CD4-positive, alpha-beta T cell (primary cell): ENCODE results near the gene RBMS3. TPM values are rescaled to one million over a fixed set of nuclear protein-coding genes. Genes with fewer than 3 reads are reported as not detected.

ENCODE experiments used
- ATAC-seq: fragments of 200-7000 bp; cut with Tn5 transposase; one replicate; pipeline ENCODE4 v1.10.0; 2022; ENCODE audit warnings: mild to moderate bottlenecking; ENCODE audit not compliant: poor library complexity
- CTCF ChIA-PET: fragments of 350-600 bp; sonication (Branson Sonifier 250); formaldehyde crosslinking; loops from one replicate; lab custom pipeline; 2021; ENCODE audit warnings: antibody characterized with exemption, inconsistent platforms; lab: Charles Lee
- POLR2A ChIA-PET: fragments of 350-600 bp; sonication (Branson Sonifier 250); formaldehyde crosslinking; loops from one replicate; lab custom pipeline; 2021; ENCODE audit warnings: antibody characterized with exemption, inconsistent platforms; lab: Charles Lee
- DNase-seq, 14 experiments: peaks; one replicate each; pipeline ENCODE4 v3.0.0-alpha.2; 2013 to 2020; ENCODE audit warnings: mixed read lengths in 2 of 14
- H3K27ac ChIP-seq, 2 donors: one replicate each; pipeline versions ENCODE4 v1.5.1 to v1.7.0; 2013; ENCODE audit warnings: low read length in 2 of 2, low read depth in 1 of 2, mild to moderate bottlenecking in 1 of 2
- H3K27me3 ChIP-seq, 2 experiments: 1 replicate in 1 of 2; 2 replicates in 1 of 2; pipeline versions ENCODE4 v1.6.1 to v1.7.0; 2013; ENCODE audit warnings: low read length in 2 of 2, control low read depth in 1 of 2, mild to moderate bottlenecking in 1 of 2, moderate library complexity in 1 of 2; ENCODE audit not compliant: insufficient read depth in 2 of 2, control insufficient read depth in 1 of 2
- H3K36me3 ChIP-seq: one replicate; pipeline ENCODE4 v1.6.1; 2013; ENCODE audit warnings: low read length, control low read depth; ENCODE audit not compliant: insufficient read depth
- H3K4me1 ChIP-seq: one replicate; pipeline ENCODE4 v1.6.1; 2013; ENCODE audit warnings: low read length, control low read depth; ENCODE audit not compliant: insufficient read depth
- H3K4me3 ChIP-seq: one replicate; pipeline ENCODE4 v1.5.1; 2013; ENCODE audit warnings: mild to moderate bottlenecking, low read length, moderate library complexity
- H3K9me3 ChIP-seq, 2 experiments: 1 replicate in 1 of 2; 2 replicates in 1 of 2; pipeline versions ENCODE4 v1.6.1 to v1.7.0; 2013; ENCODE audit warnings: low read length in 2 of 2, mild to moderate bottlenecking in 2 of 2, control low read depth in 1 of 2, moderate library complexity in 1 of 2; ENCODE audit not compliant: control insufficient read depth in 1 of 2, insufficient read depth in 1 of 2
- H3K27ac Mint-ChIP-seq: one replicate; pipeline ENCODE4 v1.8.0; 2020; ENCODE audit warnings: mixed read lengths
- H3K27me3 Mint-ChIP-seq: one replicate; pipeline ENCODE4 v1.8.0; 2021; ENCODE audit warnings: mixed read lengths
- H3K36me3 Mint-ChIP-seq: one replicate; pipeline ENCODE4 v1.8.0; 2021; ENCODE audit warnings: low read depth, mixed read lengths
- H3K4me1 Mint-ChIP-seq: one replicate; pipeline ENCODE4 v1.8.0; 2021; ENCODE audit warnings: low read depth, mixed read lengths
- H3K4me3 Mint-ChIP-seq: one replicate; pipeline ENCODE4 v1.8.0; 2020; ENCODE audit warnings: mild to moderate bottlenecking, mixed read lengths
- H3K9me3 Mint-ChIP-seq: one replicate; pipeline ENCODE4 v1.8.0; 2020; ENCODE audit warnings: mixed read lengths
- intact Hi-C, 2 experiments: fragments of 100-400 bp; cut with DNase I in 1 of 2; cut with micrococcal nuclease in 1 of 2; formaldehyde crosslinking; loops; one replicate each; pipeline versions ENCODE4 v1.15.1 to v1.9.0; 2023 to 2025; cut with DNase I, micrococcal nuclease
- total RNA-seq, 174 experiments: library from RNA in 2 of 174; stranded (reverse) in 2 of 174; gene quantifications; one replicate each; pipeline ENCODE4 v1.2.3 and lab custom pipeline; 2021 to 2026
- TF ChIP-seq, protein P1 (sequence below): fragments of 200-600 bp; IDR thresholded peaks from one replicate; pipeline ENCODE4 v1.8.0; 2022; ENCODE audit warnings: antibody characterized with exemption, mild to moderate bottlenecking

Gene RBMS3
- total RNA-seq, 2 experiments from 2014 or later = 1.6 to 1.7 TPM

DNA sequence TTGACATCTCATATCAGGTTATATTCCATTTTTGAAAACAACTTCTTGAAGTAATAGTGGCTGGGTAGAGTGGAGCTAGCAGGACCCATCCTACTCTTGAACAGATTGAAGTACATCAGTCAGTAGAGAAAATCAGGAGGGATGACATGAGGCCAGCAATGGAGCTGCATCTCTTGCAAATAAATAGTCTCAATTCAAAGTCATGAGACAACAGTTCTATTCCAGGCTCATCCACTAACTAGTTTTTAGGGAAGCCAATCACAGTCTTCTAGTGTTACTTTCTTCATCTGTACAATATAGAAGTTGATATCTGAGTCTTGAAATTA, 477.2 kb downstream of the RBMS3 start:
- H3K9me3 ChIP-seq = no peaks in the 10 kb centered on the region
- H3K4me1 ChIP-seq = no peaks in the 10 kb centered on the region
- DNase-seq (no peak), ATAC-seq (no peak)
- intact Hi-C loops = no loop called here
- CTCF ChIA-PET = no interaction called here
- no peaks in the 10 kb centered on the region for H3K9me3 Mint-ChIP-seq
- no peaks in the 10 kb centered on the region for H3K4me1 Mint-ChIP-seq
- H3K27ac Mint-ChIP-seq = no peak overlapping the region
- peaks cover 11% of the 10 kb centered on the region for H3K27me3 Mint-ChIP-seq
- H3K36me3 Mint-ChIP-seq = no peaks in the 10 kb centered on the region
- H3K27me3 ChIP-seq = no peaks in the 10 kb centered on the region
- POLR2A ChIA-PET = no interaction called here
- H3K4me3 Mint-ChIP-seq = no peak overlapping the region
- H3K36me3 ChIP-seq = no peaks in the 10 kb centered on the region
- H3K4me3 ChIP-seq = no peak overlapping the region
- TF ChIP-seq, protein P1, sequence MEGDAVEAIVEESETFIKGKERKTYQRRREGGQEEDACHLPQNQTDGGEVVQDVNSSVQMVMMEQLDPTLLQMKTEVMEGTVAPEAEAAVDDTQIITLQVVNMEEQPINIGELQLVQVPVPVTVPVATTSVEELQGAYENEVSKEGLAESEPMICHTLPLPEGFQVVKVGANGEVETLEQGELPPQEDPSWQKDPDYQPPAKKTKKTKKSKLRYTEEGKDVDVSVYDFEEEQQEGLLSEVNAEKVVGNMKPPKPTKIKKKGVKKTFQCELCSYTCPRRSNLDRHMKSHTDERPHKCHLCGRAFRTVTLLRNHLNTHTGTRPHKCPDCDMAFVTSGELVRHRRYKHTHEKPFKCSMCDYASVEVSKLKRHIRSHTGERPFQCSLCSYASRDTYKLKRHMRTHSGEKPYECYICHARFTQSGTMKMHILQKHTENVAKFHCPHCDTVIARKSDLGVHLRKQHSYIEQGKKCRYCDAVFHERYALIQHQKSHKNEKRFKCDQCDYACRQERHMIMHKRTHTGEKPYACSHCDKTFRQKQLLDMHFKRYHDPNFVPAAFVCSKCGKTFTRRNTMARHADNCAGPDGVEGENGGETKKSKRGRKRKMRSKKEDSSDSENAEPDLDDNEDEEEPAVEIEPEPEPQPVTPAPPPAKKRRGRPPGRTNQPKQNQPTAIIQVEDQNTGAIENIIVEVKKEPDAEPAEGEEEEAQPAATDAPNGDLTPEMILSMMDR = no peak
- H3K27ac ChIP-seq = no peak overlapping the region

DNA sequence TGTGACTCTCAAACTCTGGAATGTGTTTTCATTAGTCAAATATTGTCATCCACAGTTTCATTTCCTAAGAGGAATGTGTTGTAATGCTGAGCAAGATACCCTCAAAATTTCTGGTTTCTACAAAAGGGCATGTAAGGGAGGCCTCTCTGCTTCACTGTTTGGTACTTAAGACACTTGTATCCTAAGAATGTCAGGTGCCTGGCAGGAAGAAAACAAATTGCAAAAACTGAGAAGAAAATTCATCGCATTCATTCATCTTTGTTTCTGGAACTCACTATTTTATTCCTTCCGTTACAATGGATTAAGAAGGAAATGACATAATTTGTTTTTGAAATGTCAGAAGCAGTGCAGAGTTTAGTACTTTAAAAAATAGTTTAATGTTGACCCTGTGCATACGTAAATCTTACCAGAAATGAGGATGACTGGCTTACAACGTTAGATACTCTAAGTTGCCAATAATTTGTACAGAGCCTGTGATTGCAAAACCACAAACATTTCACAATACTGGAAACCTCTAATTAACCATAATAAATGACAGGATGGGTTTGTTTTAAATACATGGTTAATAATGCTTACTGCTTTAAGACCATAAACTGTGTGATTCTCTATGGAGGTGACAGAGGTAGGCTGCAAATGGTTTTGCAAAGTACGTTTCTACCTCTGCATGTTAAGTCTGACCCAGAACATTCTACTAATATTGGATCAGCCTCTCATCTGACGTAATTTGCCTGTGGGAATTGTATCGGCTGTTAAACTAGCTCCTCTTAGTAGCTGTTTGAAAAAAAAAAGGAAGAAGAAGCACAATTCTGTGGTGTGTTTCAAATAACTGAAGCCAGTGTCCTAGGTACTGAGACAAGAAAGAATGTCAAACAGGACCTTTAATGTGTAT, 477.8 kb downstream of the RBMS3 start:
- Mint-ChIP-seq H3K4me3 (no peak overlapping the region), H3K4me1 (no peaks in the 10 kb centered on the region), H3K27ac (no peak overlapping the region), H3K36me3 (no peaks in the 10 kb centered on the region), H3K27me3 (peaks cover 5% of the 10 kb centered on the region), H3K9me3 (no peaks in the 10 kb centered on the region)
- ChIA-PET POLR2A (no interaction called here), CTCF (no interaction called here)
- Histone ChIP-seq H3K27ac (no peak overlapping the region), H3K4me1 (no peaks in the 10 kb centered on the region), H3K9me3 (no peaks in the 10 kb centered on the region), H3K27me3 (no peaks in the 10 kb centered on the region), H3K36me3 (no peaks in the 10 kb centered on the region), H3K4me3 (no peak overlapping the region)
- intact Hi-C loops = no loop called here
- ATAC-seq (no peak), DNase-seq (no peak)
- TF ChIP-seq, protein P1 = no peak

- no peak overlapping the region for H3K4me3 Mint-ChIP-seq
- Histone ChIP-seq H3K27ac (no peak overlapping the region), H3K4me1 (no peaks in the 10 kb centered on the region), H3K27me3 (no peaks in the 10 kb centered on the region), H3K9me3 (no peaks in the 10 kb centered on the region), H3K4me3 (no peak overlapping the region), H3K36me3 (no peaks in the 10 kb centered on the region)
- no peaks in the 10 kb centered on the region for H3K36me3 Mint-ChIP-seq
- H3K4me1 Mint-ChIP-seq = no peaks in the 10 kb centered on the region
- DNase-seq (no peak), ATAC-seq (no peak)
- no peak overlapping the region for H3K27ac Mint-ChIP-seq
- H3K27me3 Mint-ChIP-seq = peaks cover 5% of the 10 kb centered on the region
- CTCF ChIA-PET = no interaction called here
- POLR2A ChIA-PET = no interaction called here
- intact Hi-C loops = no loop called here
- no peaks in the 10 kb centered on the region for H3K9me3 Mint-ChIP-seq
- TF ChIP-seq, protein P1 = no peak
Measured at GRCh38 chr3:29759411-29760225, 478.7 kb downstream of the RBMS3 start.
